ENCODE measurements around the gene CRB3. TPM values are rescaled to one million over a fixed set of nuclear protein-coding genes. Genes with fewer than 3 reads are reported as not detected.
A peak's percentile ranks its signal among the peaks of the same experiment; 100 is the strongest.

Gene CRB3
- total and polyA plus RNA-seq, 2 of the 13 experiments (the other 11 are each of a cell fraction or from before 2014, with no cell fraction given): 10.6 to 25.6 TPM

DNA sequence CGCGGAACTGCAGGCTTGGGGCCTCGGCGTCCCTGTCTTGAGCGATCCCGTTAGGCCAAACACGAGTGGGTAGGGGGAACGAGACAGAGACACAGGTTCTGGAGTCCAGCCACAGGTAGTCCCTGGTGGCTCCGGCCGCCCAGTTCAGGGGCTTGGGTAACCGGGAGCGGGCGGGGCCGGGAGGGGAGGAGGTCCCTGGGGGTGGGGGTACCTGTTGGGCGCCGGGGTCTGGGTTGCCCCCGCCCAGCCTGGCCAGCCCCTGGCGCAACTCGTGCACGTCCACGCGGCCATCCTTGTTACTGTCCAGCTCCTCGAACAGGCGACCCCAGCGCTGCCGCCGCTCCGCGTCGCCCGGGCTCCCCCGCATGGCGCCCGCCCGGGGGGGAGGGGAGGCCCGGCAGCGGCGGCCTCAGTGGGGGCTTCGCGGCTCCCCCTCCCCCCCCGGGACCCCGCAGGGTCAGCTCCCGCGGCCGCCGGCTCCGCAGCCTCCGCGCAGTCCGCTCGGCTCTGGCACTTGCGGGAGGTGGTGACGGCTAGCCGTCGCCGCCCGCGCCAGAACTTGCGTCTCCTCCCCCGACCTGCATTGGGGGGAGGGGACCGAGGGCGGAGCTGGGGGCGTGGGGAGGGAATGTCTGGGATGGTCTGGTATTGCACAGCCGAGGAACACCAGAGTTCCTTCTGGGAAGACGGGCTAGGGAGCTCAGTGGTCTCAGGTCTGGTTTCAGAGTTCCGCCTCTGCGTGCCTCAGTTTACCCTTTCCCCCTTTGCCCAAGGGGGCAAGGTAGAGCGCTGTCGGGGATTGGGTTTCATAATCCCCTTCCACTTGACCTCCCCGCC lies 4.6 kb upstream of the CRB3 start, which contains the start of gene SLC25A23 (continued):
- TF ChIP-seq, protein P1, sequence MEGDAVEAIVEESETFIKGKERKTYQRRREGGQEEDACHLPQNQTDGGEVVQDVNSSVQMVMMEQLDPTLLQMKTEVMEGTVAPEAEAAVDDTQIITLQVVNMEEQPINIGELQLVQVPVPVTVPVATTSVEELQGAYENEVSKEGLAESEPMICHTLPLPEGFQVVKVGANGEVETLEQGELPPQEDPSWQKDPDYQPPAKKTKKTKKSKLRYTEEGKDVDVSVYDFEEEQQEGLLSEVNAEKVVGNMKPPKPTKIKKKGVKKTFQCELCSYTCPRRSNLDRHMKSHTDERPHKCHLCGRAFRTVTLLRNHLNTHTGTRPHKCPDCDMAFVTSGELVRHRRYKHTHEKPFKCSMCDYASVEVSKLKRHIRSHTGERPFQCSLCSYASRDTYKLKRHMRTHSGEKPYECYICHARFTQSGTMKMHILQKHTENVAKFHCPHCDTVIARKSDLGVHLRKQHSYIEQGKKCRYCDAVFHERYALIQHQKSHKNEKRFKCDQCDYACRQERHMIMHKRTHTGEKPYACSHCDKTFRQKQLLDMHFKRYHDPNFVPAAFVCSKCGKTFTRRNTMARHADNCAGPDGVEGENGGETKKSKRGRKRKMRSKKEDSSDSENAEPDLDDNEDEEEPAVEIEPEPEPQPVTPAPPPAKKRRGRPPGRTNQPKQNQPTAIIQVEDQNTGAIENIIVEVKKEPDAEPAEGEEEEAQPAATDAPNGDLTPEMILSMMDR (CRISPR knock-in tag; IDR thresholded peaks at IDR 0.05): no peak
- TF ChIP-seq, protein P2, sequence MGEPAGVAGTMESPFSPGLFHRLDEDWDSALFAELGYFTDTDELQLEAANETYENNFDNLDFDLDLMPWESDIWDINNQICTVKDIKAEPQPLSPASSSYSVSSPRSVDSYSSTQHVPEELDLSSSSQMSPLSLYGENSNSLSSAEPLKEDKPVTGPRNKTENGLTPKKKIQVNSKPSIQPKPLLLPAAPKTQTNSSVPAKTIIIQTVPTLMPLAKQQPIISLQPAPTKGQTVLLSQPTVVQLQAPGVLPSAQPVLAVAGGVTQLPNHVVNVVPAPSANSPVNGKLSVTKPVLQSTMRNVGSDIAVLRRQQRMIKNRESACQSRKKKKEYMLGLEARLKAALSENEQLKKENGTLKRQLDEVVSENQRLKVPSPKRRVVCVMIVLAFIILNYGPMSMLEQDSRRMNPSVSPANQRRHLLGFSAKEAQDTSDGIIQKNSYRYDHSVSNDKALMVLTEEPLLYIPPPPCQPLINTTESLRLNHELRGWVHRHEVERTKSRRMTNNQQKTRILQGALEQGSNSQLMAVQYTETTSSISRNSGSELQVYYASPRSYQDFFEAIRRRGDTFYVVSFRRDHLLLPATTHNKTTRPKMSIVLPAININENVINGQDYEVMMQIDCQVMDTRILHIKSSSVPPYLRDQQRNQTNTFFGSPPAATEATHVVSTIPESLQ (CRISPR knock-in tag; conservative IDR thresholded peaks at IDR 0.05): no peak
- TF ChIP-seq ZSCAN22 (CRISPR knock-in tag; IDR thresholded peaks at IDR 0.05) (no peak), YY1 (IDR thresholded peaks at IDR 0.05; ENCODE audit: insufficient read depth, insufficient replicate concordance, low read depth, low read length) (peak; percentile 40), POGZ (CRISPR knock-in tag; IDR thresholded peaks at IDR 0.05) (no peak), ZNF724P (CRISPR knock-in tag; IDR thresholded peaks at IDR 0.05; ENCODE audit: borderline replicate concordance) (peak; percentile 68; the same call in 1 of the 2 replicates), ZNF589 (CRISPR knock-in tag; conservative IDR thresholded peaks at IDR 0.05) (no peak), RORA (CRISPR knock-in tag; IDR thresholded peaks at IDR 0.05) (no peak), RBM22 (optimal IDR thresholded peaks at IDR 0.05; ENCODE audit: low read length) (no peak), ZNF569 (CRISPR knock-in tag; IDR thresholded peaks at IDR 0.05; ENCODE audit: borderline replicate concordance) (no peak), HNRNPLL (IDR thresholded peaks at IDR 0.05; ENCODE audit: low read depth, low read length, poor library complexity, severe bottlenecking) (peak; percentile 80), ATM (IDR thresholded peaks at IDR 0.05; ENCODE audit: borderline replicate concordance) (no peak), TBX3 (IDR thresholded peaks at IDR 0.05; ENCODE audit: borderline replicate concordance) (no peak), SRSF1 (optimal IDR thresholded peaks at IDR 0.05; ENCODE audit: low read depth, low read length) (no peak), TEAD3 (CRISPR knock-in tag; optimal IDR thresholded peaks at IDR 0.05; ENCODE audit: borderline replicate concordance) (peak; percentile 18), SNAI1 (CRISPR knock-in tag; IDR thresholded peaks at IDR 0.05; ENCODE audit: borderline replicate concordance) (no peak), CENPX (CRISPR knock-in tag; IDR thresholded peaks at IDR 0.05) (no peak), NR2F2 (IDR thresholded peaks at IDR 0.05; ENCODE audit: borderline replicate concordance, low read depth) (no peak; the same call in 1 of the 2 replicates), TCF7 (IDR thresholded peaks at IDR 0.05; ENCODE audit: low read depth) (no peak)
- TF ChIP-seq, protein P3, sequence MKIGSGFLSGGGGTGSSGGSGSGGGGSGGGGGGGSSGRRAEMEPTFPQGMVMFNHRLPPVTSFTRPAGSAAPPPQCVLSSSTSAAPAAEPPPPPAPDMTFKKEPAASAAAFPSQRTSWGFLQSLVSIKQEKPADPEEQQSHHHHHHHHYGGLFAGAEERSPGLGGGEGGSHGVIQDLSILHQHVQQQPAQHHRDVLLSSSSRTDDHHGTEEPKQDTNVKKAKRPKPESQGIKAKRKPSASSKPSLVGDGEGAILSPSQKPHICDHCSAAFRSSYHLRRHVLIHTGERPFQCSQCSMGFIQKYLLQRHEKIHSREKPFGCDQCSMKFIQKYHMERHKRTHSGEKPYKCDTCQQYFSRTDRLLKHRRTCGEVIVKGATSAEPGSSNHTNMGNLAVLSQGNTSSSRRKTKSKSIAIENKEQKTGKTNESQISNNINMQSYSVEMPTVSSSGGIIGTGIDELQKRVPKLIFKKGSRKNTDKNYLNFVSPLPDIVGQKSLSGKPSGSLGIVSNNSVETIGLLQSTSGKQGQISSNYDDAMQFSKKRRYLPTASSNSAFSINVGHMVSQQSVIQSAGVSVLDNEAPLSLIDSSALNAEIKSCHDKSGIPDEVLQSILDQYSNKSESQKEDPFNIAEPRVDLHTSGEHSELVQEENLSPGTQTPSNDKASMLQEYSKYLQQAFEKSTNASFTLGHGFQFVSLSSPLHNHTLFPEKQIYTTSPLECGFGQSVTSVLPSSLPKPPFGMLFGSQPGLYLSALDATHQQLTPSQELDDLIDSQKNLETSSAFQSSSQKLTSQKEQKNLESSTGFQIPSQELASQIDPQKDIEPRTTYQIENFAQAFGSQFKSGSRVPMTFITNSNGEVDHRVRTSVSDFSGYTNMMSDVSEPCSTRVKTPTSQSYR (CRISPR knock-in tag; IDR thresholded peaks at IDR 0.05; ENCODE audit: borderline replicate concordance): peak; percentile 92
- TF ChIP-seq, protein P4, sequence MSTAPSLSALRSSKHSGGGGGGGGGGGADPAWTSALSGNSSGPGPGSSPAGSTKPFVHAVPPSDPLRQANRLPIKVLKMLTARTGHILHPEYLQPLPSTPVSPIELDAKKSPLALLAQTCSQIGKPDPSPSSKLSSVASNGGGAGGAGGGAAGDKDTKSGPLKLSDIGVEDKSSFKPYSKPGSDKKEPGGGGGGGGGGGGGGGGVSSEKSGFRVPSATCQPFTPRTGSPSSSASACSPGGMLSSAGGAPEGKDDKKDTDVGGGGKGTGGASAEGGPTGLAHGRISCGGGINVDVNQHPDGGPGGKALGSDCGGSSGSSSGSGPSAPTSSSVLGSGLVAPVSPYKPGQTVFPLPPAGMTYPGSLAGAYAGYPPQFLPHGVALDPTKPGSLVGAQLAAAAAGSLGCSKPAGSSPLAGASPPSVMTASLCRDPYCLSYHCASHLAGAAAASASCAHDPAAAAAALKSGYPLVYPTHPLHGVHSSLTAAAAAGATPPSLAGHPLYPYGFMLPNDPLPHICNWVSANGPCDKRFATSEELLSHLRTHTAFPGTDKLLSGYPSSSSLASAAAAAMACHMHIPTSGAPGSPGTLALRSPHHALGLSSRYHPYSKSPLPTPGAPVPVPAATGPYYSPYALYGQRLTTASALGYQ (CRISPR knock-in tag; IDR thresholded peaks at IDR 0.05): no peak

Data from HepG2 (cell line).